SU-DHL-6 (cell line): Measurements from ENCODE around the gene TRIAP1.

ENCODE experiments used
- CTCF ChIP-seq: fragments of 200-600 bp; sonication (generic); IDR thresholded peaks from one replicate; pipeline ENCODE4 v1.5.1; 2017; ENCODE audit warnings: antibody characterized with exemption, mild to moderate bottlenecking, low read length, moderate library complexity; ENCODE audit not compliant: insufficient read depth, poor library complexity, severe bottlenecking
- EZH2phosphoT487 ChIP-seq: fragments of 200-600 bp; sonication (generic), shearing (Covaris generic); conservative IDR thresholded peaks from 2 replicates; pipeline ENCODE4 v1.6.1; 2018; ENCODE audit warnings: mild to moderate bottlenecking, antibody characterized with exemption, low read length, moderate library complexity, mixed read lengths

GRCh38 chr12:120413901-120414695 is 32.1 kb downstream of the TRIAP1 start:
- no peak for TF ChIP-seq CTCF
- no peak for TF ChIP-seq EZH2phosphoT487
